NCI-H1417 treated with DMSO at 0.1 percent for 48 hours (cell line): ENCODE measurements around the gene POGLUT2.

Source experiments
- DNase-seq: peaks from one replicate; lab custom pipeline; 2025; lab: John Stamatoyannopoulos, UW

Gene POGLUT2

DNA sequence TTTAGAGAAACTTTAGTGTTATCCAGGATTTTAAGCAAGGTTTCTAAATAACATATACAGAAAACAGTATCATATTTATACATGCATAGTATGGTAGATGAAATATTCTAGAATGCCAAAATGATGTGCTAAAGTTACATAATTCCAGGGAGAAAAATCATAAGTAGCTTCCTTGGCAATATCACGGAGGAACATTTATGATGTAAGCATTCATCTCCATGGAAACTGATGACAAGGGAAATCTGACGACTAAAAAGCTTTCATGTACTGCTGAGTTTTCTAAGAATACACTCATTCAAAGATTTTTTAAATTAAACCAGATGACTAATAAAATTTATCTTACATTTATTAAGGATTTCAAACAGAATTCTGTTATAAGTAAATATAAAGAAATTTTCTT is 29.9 kb downstream of the POGLUT2 start:
- no peak for DNase-seq

DNA sequence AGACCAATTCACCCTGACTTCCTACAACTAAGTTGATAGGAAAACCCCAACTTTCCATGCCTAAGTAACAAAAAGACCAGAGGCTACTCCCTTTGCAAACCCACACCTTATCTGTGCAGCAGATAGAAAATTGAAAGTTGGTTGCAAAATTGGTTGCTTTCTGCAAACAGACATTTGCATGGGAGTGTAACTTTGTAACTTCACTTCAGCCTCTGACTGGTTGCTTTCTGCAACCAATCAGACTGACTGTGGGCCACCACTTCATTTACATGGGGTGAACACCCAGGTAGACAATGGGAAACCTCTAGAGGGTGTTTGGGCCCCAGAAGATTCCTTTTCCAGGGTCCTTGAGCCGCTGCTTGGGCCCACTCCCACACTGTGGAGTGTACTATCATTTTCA is 35.0 kb downstream of the POGLUT2 start:
- no peak for DNase-seq

DNA sequence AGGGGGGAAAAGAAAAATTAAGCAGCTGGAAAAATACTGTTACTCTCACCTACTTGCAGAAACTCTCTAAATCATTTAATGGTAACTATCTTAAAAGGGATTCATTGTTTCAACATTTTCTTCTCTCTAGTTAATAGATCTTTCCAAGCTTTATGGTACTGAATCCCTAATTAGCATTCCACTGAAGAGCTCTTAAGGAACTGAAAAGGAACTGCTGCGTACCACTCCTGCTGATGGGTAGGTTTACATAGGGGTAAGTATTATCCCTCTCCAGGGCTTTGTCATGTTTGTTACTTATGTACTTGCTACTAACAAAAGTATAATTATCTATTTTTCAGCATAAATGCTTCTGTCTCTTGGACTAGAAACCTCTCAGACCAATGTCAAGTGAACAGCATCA is 37.7 kb downstream of the POGLUT2 start:
- DNase-seq: no peak

DNA sequence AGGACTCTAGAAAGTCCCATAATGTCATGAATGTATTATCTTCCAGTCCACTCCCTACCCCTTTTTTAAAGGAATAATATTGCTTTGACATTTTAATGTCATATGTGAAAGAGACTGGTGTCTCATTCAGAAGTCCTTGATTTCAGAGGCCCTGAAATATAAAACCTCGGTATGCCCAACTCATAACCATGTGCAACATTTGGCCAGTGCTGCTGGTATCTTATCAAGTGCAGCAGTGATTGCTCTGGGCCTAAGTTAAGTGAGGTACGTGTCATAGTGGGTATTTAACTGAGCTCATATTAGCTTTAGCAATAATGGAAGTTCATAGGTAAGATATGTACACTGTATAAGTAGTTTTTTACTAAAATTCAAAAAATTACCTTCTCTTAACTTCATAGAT is 39.9 kb downstream of the POGLUT2 start:
- no peak for DNase-seq

DNA sequence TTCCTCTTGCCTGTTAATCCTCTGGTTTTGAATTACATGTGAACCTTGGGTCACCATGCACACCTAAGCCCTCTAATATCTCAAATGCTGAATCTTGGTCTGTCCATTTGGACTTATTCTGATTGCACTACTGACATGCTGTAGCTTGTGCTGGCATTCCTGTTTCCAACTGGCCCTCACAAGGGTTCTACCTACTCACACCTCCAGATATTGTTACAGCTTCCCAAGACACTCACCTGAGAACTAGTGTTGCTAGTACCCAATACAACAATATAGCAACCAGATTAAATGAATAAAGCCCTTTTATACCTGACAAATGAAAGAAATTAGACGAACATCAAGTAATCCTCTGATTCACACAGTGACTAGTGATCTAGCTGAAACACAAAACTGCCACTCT is 41.8 kb downstream of the POGLUT2 start:
- DNase-seq: no peak

DNA sequence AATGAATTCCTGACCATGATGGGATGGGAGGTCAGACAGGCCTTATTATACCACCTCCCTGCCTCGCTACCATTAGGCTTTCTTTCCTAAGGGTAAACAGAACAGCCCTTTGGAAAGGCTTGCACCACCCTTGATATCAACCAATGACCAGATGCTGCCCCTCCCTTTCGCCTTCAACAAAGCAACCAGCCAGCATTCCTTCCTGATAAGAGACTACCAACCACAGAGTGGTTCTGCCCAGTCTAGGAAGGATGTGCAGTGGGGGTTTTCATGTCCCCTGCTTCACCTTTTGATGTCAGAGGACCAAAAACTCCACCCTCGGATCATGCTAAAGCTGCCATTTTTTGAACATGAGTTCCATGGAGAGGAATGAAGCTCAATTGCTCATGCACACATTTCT is 46.9 kb downstream of the POGLUT2 start:
- DNase-seq: no peak

DNA sequence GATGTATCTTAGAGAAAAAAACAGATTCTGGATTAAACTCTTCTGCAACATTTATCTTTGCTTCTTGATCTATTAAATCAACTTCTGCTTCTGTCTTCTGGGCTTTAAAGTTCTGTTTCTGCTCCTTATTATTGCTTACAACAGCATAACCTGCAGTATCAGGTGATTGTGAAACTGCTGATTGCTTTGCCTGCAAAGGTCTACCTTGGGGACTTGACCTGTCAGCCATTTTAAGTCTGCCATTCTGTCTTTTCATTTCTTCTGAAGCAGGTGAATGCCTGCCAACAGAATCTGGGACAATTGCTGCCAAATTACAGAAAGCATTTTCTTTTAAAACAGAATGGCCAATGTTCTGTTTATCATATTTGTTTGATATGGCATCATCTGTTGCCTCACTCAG is 56.3 kb downstream of the POGLUT2 start:
- DNase-seq: no peak

DNA sequence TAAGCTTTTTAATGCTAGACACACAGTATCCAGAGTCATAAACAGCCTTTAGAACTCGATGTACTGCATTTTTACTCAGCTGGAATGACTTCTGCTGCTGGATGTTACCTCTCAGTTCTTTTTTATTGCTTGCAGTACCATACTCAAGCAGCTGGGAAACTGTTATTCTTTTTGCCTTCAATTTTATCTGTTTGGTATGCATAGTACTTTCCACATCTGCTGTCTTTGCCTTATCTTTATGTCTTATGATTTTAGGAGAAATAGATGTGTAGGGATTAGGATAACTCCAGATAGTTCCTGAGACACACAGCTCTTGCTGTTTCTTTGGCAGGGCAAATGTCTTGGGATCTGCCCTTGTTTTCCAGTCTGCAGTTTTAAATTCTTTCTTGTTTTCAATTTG is 56.7 kb downstream of the POGLUT2 start:
- DNase-seq: no peak
